Left cardiac atrium (tissue), 4 donors: ENCODE data around the gene SLC37A4. TPM values are rescaled to one million over a fixed set of nuclear protein-coding genes. Genes with fewer than 3 reads are reported as not detected.
"Not testable (repeated sequence)": the region's sequence is repeated elsewhere in the genome, so short reads cannot be mapped to it uniquely, and the experiment has no call there.

ENCODE experiments used
- ATAC-seq, 2 donors: fragments of 200-7000 bp; cut with Tn5 transposase; one replicate each; pipeline ENCODE4 v1.9.1; 2020; ENCODE audit warnings: mild to moderate bottlenecking in 2 of 2, moderate library complexity in 2 of 2
- DNase-seq: peaks from one replicate; pipeline ENCODE4 v3.0.0-alpha.2; 2020
- intact Hi-C, 2 donors: fragments of 100-400 bp; cut with DNase I; formaldehyde crosslinking; loops; one replicate each; pipeline versions ENCODE4 v1.14.1 to v1.15.1; 2022 to 2023
- total RNA-seq, 2 donors: library from RNA; stranded (reverse); fragmentation: NEBNext Ultra II Directional; extraction: Animal tissue kit (Norgen Biotek cat#: 25700); gene quantifications; one replicate each; pipeline ENCODE4 v1.2.1, GENCODE V29; 2021
- donor health status: DM: no; HTN: yes; CAD: no.
- donor health status: DM: no; HTN: yes; CAD: no; lungs with severe emphysema.
- donor health status: DM: yes; HTN: yes; CAD: no.
- donor health status: Dilated cardiomyopathy.

Gene SLC37A4
- total RNA-seq, 2 donors from 2014 or later, result 7.2 to 8.4 TPM

- ATAC-seq, result no peak
- intact Hi-C loops, result no loop called here
Observed at GRCh38 chr11:119023741-119024140, 6.9 kb downstream of the SLC37A4 start.

GRCh38 chr11:119021631-119022030, 9.0 kb downstream of the SLC37A4 start:
- intact Hi-C loops, result no loop called here
- no peak for ATAC-seq

More at GRCh38 chr11:119023741-119024140, 6.9 kb downstream of the SLC37A4 start:
- no peak for DNase-seq

GRCh38 chr11:119019996-119020395, 10.7 kb downstream of the SLC37A4 start:
- DNase-seq, result no peak
- intact Hi-C loops, result no loop called here
- ATAC-seq, result no peak

More at GRCh38 chr11:119021631-119022030, 9.0 kb downstream of the SLC37A4 start:
- no peak for DNase-seq

GRCh38 chr11:119018074-119018938, 12.4 kb downstream of the SLC37A4 start, which contains the start of the genes RPS25 and TRAPPC4:
Gene RPS25 (minus strand): TSS chr11:119018343. CDS start chr11:119018284, 59 bp downstream.
Gene TRAPPC4 (plus strand): TSS chr11:119018766. CDS start chr11:119018796, 30 bp downstream.
- DNase-seq (peak; percentile 96), ATAC-seq (peak; percentile 97)
- intact Hi-C loops, result no loop called here

GRCh38 chr11:119017377-119017776, 13.3 kb downstream of the SLC37A4 start:
- DNase-seq, intact Hi-C loops, ATAC-seq: not testable (repeated sequence)

GRCh38 chr11:119016216-119017009, 14.3 kb downstream of the SLC37A4 start:
- no peak for DNase-seq
- intact Hi-C loops, result no loop called here
- ATAC-seq, result no peak

GRCh38 chr11:119015054-119015611, 15.5 kb downstream of the SLC37A4 start:
- ATAC-seq (no peak), DNase-seq (no peak)
- intact Hi-C loops, result no loop called here

- no peak for ATAC-seq
- DNase-seq, result no peak
- intact Hi-C loops, result no loop called here
Observed at GRCh38 chr11:119014209-119014924, 16.3 kb downstream of the SLC37A4 start.

- ATAC-seq, result no peak
- intact Hi-C loops, result no loop called here
- no peak for DNase-seq
Observed at GRCh38 chr11:119012629-119013170, 18.0 kb downstream of the SLC37A4 start.

- ATAC-seq (no peak), DNase-seq (no peak)
- intact Hi-C loops, result no loop called here
Observed at GRCh38 chr11:119011476-119012053, 19.1 kb downstream of the SLC37A4 start.

GRCh38 chr11:119006656-119007055, 24.0 kb downstream of the SLC37A4 start:
- no peak for ATAC-seq
- DNase-seq, result no peak
- intact Hi-C loops, result no loop called here

GRCh38 chr11:119000906-119001305, 29.8 kb downstream of the SLC37A4 start:
- ATAC-seq (no peak), DNase-seq (no peak)
- intact Hi-C loops, result no loop called here

GRCh38 chr11:118998822-118999221, 31.9 kb downstream of the SLC37A4 start:
- no peak for DNase-seq
- intact Hi-C loops, result no loop called here
- ATAC-seq, result peak in 1 of 2 donors; percentile 46

- DNase-seq (no peak), ATAC-seq (peak; percentile 18 to 28)
- intact Hi-C loops, result no loop called here
Observed at GRCh38 chr11:118998388-118998717, 32.3 kb downstream of the SLC37A4 start.

GRCh38 chr11:118997627-118998387, 32.9 kb downstream of the SLC37A4 start, which contains the start of gene CENATAC:
Gene CENATAC (plus strand): TSS chr11:118998138. CDS start chr11:118998198, 60 bp downstream.
- intact Hi-C loops, result no loop called here

GRCh38 chr11:118996926-118997626, 33.6 kb downstream of the SLC37A4 start:
- DNase-seq (no peak), ATAC-seq (peak; percentile 6 to 27)
- intact Hi-C loops, result no loop called here

More at GRCh38 chr11:118997627-118998387, 32.9 kb downstream of the SLC37A4 start, which contains the start of gene CENATAC:
- DNase-seq (peak; percentile 97), ATAC-seq (peak; percentile 99 to 100)
